ENCODE data around the gene ERCC4.

GRCh38 chr16:13957197-13958078 is 37.5 kb downstream of the ERCC4 start:
- TF ChIP-seq CTCF (IDR thresholded peaks at IDR 0.05; ENCODE audit: insufficient read depth, low read depth, low read length), result no peak
- no peak for TF ChIP-seq EZH2 (IDR thresholded peaks at IDR 0.05; ENCODE audit: insufficient read depth, low read length)
